AG08395 (cell line): ENCODE results near the gene ATXN3L.
"Not testable (repeated sequence)": the region's sequence is repeated elsewhere in the genome, so short reads cannot be mapped to it uniquely, and the experiment has no call there.

Experiments used
- DNase-seq: peaks from one replicate; pipeline ENCODE4 v3.0.0; 2012; ENCODE audit warnings: mixed read lengths, low spot score

Gene ATXN3L

DNA sequence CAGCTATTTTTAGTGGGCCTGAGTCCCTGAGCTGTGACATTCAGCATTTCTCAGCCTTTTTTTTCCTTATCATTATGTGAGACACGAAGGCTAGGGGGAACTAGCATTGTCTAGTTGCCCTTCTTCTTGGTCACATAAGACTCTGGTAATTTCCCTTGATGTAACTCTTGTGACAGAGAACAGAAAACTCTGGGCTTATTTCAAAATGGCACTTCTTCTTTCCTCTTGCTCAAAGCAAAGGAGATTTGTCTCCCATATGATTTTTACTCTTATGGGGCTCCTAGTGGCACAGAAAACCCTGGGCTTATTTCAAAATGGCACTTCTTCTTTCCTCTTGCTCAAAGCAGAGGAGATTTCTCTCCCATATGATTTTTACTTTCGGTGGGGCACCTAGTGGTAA, 14.7 kb downstream of the ATXN3L start:
- DNase-seq = no peak

DNA sequence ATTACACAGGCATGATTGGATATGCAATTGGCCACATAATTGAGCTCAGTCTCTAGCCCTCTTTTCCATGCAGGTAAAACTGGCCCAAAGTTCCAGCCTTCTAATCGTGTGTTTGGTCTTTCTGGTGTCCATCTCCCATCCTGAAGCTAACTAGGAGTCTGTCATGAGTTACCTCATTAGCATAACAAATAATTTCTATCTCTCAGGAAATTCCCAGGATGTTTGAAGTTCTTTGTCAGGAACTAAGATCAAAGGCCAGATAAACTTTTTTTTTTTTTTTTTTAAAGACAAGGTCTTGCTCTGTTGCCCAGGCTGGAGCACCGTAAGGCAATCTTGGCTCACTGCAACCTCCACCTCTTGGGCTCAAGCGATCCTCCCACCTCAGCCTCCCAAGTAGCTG, 15.8 kb downstream of the ATXN3L start:
- DNase-seq = no peak

DNA sequence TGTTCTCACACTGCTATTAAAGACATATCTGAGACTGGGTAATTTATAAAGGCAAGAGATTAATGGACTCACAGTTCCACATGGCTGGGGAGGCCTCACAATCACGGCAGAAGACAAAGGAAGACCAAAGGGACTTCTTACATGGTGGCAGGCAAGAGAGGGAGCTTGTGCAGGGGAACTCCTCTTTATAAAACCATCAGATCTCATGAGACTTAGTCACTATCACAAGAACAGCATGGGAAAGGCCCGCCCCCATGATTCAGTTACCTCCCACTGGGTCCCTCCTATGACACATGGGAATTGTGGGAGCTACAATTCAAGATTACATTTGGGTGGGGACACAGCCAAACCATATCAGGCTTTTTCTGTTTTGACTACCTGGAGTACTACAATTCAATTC, 16.6 kb downstream of the ATXN3L start:
- not testable (repeated sequence) for DNase-seq

DNA sequence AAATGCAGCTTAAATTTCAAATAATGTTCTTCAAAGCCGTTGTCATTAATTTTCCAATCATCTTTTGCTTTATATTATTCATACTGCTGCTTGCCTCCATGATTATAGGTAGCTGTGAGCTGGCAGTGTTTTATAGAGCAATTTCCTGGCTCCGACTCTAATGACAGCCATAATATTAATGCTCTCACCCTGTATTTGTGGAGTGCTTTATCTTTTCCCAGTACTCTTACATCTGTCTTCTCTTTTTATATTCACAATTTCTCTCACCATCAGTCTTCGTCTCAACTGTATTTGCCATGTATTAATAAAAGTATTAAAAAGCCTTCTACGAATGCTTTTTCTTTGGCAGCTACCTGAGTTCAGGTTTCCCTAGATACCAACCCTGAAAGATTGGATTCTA, 21.0 kb downstream of the ATXN3L start:
- DNase-seq = no peak

DNA sequence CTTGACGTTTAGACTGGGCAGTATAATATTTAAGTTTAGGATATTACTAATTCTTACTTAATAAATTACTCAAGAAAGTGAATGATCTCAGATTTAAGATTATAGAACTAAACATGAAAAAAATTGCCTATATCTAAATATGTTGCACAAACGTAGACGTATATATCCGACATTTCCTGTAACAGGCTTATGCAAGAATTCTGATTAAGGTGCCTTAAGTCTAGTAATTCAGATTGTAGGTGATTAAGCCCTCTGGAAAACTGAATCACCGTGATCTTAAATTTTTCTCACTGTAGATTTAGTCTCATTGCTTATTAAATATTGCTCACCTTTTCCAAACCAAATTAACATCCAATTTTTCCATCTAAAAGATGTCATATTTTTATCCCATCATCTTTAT, 24.0 kb downstream of the ATXN3L start:
- DNase-seq = no peak

DNA sequence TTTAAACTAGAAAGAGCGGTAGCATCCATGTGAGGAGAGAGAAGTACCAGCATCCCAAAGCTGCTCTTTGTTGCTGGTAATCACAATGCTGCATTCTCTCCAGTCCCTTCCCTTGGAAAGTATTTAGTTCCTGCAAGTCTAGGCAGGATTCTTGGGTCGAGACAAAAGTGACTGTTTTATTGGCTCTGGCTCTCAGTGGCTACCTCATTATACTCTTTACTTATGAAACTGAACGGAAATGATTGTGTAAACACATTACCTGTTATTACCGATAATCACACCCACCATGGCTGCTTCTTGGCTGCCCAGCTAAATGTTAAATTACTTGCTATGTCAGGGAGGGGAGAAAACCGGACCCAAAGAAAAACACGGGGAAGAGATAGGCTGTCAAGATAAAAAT, 26.2 kb downstream of the ATXN3L start:
- no peak for DNase-seq

DNA sequence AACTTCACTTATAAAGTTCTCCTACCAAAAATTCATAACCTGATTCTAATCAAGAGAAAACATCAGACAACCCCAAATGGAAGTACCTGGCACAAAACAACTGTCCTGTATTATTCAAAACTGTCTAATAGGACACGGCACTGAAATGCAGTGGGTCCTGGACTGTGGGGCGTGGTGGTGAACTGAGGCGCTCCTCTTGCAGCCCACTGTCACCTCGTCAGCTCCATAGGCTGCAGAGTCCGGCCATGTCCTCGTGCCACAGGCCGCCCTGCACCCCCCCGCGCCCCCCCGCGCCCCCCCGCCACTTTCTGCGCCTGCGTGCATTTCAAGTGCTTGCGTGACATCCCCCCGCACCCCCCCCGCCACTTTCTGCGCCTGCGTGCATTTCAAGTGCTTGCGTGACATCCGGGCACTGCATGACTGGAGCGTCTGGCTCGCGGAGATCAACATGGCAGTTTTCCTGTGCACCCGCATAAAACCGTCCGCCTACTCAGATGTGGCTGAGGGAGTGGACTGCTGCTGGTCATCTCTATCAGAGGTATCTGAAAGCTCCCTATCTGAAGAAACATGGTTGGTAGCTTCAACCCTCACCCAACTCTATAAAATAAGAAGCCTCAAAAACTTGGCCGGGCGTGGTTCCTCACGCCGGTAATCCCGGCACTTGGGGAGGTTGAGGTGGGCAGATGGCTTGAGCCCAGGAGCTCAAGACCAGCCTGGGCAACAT, 28.8 kb downstream of the ATXN3L start:
- DNase-seq = no peak

DNA sequence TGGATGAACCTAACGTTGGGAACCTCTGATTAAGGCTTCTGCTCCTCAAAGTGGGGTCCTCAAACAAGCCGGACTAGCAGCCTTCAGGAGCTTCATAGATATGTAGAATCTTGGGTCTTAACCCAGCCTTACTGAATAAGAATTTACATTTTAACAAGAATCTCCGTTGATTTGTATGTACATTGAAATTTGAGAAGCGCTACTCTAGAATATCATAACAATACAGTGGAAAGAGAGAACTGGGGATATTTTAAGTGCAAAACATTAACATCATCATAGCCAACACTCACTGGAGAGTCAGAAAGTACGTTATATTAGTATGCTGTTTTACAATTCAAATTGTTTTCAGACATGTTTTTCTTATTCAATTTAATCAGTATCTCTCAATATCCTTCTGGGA, 31.2 kb downstream of the ATXN3L start:
- DNase-seq = no peak

DNA sequence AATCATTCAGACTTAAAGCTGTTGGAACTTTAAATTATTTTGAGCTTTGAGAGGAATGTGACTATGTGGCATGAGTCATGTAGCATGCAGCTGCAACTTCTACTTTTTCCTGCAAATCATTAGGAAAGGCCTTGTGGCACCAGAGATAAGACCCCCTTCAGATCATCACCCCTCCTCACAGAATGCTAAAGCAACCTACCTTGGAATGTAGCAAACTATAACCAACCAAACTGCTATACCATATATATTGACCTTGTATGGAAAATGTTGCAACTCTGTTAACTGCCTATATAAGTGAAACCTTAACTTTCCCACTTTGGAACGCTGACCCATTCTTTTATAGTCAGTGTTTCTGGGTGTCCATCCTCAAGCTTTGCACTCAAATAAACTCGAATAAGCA, 32.0 kb downstream of the ATXN3L start:
- no peak for DNase-seq

DNA sequence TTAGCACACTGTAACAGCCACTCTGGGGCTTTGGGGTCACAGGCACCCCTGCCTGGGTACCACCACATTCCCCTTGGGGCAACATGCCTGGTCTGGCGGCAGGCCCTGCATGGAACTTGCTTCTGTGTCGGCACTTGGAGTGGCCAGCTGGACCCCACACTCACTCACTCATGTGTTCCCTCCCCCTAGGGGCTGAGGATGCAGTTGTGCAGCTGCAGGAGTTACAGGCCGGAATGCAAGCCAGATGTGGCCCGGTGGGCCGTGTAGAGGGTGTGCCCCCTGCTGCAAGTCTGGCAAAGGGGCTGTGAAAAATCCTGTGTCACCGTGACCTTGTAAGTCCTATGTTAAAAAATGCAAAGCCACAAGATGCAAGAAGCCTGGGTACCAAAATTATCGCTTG, 34.2 kb downstream of the ATXN3L start:
- DNase-seq = no peak

DNA sequence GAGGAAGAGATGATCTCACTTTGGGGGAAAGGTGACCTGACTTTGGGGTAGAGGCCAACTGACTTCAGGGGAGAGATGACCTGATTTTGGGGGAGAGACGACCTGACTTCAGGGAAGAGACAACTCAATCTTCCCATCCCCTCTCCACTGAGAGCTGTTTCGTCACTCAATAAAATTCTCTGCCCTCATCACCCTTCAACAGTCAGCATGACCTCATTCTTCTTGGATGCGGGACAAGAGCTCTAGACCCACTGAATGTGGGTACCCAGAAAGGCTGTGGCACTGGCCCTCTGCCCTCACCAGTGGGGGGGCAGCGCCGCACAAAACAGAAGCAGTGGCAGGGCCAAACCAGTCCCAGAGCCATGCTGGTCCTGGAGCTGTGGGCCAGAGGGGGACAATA, 34.6 kb downstream of the ATXN3L start:
- no peak for DNase-seq

DNA sequence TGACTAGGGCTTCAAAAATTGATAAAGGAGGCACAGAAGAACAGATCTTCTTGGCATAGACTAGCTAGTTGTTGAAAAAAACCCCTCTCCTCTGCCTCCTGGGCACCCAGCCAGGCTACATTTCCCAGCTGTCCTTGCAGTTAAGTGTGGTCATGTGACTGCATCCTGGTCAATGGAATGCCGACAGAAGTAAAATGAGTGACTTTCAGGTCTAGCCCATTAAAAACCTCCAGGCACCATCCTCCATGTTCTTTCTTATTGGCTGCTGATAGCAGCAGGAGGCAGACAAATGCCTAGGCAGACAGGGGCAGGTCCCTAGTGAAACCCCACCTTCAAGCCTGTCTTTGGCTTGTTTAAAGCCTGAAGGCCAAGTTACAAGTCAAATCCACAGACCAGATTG, 35.3 kb downstream of the ATXN3L start:
- no peak for DNase-seq

DNA sequence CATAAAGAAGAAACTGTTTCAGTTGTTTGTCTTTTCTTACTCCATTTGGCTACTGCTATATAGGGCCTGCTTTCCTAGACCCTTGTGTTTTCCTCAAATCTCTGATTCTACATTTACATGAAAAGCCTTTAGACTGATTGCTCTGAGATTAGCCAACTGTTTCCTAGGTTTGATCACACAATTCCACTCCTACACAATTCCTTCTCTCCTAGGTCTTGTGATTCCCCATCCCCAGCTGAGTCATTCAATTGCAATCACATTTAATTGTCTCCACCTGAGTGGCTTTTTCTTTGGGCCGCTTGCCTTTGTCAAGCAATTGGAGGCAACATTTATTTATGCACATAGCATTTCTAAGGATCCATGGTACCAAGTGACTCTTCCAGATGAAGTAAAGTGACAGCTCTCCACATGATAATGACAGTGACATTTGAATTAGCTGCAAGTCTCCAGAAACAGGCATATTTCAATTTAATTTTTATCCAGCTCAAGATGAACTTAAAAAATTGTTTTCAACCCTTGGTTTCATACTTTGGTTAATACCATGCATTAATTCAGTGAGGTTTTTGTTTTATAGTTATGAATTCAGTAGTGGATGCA, 35.8 kb downstream of the ATXN3L start:
- DNase-seq = peak; percentile 65

DNA sequence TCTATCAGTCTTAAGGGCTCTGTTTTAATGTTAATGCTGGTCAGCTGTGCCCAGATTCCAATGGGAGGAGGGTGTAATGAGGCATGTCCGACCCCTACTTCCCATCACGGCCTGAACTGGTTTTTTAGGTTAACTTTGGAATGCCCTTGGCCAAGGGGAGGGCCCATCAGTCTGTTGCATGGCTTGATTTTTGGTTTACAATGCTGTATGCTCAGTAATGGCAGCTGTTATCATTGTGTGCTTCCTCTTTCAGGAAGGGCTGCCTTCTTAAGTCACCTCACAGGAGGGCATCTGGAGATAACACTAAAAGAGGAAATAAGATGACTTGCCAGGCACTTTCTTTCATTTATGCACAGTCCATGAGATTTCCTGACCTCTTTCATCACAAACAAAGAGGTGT, 36.3 kb downstream of the ATXN3L start:
- no peak for DNase-seq

DNA sequence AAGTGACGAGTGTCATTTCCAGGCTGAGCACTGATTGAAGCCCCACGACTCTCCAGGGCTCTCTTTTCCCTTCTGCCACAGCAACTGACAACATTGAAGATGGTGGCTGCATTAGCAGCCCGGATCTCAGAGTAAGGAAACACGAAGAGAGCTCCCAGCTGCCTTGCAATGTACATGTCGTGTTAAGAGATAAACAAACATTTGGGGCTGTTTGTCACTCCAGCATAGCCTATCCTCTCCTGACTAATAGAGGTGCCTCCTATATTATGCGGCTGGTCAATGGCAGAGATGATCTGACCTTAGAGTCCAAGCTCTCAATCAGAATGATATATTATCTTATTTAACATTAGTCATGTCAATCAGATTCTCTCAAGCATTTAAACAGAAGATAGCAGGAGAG, 38.6 kb downstream of the ATXN3L start:
- DNase-seq = no peak

DNA sequence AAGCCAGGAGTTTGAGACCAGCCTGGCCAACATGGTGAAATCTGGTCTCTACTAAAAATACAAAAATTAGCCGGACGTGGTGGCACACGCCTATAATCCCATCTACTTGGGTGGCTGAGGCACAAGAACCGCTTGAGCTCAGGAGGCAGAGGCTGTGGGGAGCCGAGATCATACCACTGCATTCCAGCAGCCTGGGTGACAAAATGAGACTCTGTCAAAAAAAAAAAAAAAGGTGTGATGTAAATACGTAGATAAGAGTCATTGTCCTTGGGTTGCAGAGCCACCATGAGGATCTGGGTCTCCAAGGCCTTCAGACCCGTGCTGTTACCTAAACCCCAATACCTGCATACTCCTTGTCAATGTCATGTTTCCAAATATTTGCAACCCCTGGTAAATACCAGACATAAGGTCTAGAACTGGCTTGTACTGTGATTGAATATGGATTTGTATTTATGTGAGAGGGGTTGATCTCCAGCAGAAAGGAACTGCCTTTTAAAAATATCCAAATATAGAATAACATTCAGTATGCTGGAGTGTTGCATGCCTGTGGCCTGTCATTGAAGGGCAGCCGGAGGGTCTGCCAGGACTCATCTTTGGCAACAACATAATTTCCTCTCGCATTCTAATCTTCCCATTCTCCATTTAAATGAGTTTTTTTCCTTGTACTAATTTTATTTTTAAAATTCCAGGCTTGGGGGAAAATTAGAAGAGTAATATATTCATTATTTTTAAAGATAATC, 40.4 kb downstream of the ATXN3L start:
- no peak for DNase-seq

DNA sequence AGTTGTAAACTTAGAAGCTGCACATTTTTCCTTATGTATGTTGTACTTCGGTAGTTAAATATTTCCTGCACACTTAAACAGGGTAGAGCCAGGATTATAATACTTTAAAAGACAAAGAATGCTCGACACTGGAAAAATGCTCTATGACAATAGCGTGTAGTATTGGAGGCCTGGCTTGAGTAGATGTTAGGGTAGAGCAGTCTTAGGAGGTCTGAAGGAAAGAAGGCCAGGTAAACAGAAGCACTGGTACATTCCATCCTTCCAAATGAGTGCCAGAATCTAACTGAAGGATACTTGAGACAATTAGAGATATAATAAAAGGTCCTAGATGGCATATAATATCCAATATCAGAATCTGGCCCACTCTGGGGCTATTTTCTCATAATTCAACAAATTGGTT, 42.3 kb downstream of the ATXN3L start:
- no peak for DNase-seq

DNA sequence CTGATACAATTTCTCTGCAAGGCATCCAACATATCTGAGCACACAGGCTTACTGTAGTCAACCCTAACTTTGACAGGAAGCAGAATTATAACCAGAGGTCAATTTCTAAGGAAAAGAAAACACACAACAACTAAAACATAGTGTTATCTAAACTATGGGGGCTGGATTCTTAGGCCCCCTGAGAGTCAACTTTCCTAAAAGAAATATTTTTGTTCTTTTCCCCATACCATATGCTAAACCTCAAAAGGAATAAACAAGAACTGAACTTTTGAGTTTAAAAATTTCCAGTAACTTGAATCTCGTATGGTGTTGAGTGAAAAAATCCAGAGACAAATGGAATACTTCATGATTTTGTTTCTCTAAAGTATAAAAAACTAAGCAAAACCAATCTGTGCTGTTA, 42.9 kb downstream of the ATXN3L start:
- no peak for DNase-seq

DNA sequence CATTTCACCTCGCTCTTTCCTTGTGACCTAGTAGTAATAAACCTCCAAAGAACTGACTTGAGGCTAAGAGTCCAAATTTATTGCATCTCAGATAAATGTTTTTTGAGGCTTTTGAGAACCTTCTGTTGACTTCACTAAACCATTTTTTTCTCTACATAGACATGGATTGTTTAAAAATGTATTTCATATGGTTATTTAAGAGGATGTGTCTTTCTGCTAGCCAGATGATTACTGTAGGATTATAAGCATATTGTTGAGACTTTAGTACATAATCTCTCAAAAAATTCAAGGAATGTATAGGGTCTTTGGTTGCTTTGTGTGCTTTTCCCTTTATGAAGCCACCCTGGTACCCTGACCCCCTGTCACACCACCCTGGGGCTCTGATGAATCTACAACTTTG, 44.8 kb downstream of the ATXN3L start:
- no peak for DNase-seq

DNA sequence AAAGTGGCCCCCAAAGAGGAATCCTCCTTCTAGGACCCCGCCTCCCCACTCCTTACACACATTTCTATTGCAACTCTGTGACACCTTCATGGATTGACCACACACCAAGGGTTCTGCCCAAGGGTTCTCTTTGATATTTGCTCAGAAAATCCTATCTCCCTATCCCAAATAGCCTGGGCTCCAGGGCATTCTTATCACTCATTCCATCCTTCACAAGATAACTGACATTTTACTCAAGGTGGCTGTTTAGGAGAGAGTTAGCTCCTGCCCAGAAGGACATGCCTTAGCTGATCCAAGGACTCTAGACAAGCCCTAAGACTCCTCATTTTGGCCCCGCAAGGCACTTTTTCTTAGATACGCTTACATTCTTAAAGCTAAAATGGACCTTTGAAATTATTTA, 47.4 kb downstream of the ATXN3L start:
- DNase-seq = no peak

DNA sequence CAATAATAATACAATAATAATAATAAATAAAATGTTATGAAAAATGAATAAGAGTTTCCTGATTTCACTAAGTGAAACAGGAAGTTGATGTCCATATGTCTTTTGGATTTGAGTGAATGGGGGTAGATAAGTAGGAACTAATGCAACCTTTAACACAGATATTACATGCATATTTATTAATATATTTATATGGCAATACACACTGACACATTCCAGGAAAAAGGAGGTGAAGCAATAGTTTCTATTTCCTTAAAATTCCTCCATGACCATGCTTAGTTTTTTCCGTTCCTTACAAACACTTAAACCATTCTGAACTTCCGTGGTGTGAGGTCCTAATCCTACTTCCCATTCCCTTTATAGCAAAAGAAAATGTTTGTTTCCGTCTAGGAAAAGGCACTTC, 48.3 kb downstream of the ATXN3L start:
- DNase-seq = no peak

DNA sequence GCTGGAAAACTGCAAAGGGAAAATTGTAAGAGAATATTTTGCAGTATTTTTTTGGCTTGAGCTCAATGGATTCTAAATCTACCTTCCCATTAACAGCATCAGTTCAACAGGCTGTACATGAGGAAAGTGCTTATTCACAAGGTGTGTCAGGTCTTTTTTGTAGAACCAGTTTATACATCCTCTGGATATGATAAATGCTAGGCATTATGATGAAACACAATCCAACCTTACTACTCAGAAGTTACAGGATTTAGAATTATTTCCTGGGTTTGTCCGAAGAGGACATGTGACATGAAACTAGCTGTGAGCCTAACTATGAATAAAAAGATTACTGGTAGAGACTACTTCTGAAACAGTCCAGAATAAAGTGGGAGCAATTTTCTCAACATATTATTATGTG, 49.5 kb downstream of the ATXN3L start:
- no peak for DNase-seq

DNA sequence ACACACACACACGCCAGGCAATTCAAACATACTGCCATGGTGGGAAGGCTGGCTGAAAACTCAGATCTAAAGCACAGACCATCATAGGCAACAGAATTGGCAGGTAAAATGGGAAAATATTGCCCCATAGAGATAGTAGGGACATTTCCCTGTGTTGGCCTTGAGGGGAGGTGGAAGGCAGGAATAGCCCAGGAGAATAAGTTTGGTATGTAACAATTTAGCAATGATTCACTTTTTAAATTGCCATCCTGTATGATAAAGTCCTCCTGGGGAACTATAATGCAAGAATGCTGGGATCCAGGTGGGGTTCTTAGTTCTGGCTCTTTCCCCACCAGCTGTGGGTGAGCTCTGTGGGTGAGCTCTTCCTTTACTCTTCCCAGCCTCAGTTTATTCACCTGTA, 51.0 kb downstream of the ATXN3L start:
- DNase-seq = no peak
